Neutrophil (primary cell): ENCODE data around the gene RFX8.

Source experiments
- H3K27ac ChIP-seq: fragments of 200-600 bp; sonication (generic); 2 replicates; pipeline ENCODE4 v1.5.1; 2016; ENCODE audit warnings: mild to moderate bottlenecking, moderate library complexity
- H3K27me3 ChIP-seq: fragments of 200-600 bp; sonication (generic); 2 replicates; pipeline ENCODE4 v1.6.0; 2016; ENCODE audit warnings: mild to moderate bottlenecking
- H3K36me3 ChIP-seq: fragments of 200-600 bp; sonication (generic); 2 replicates; pipeline ENCODE4 v1.5.1; 2017
- H3K4me1 ChIP-seq, 2 experiments: fragments of 200-600 bp in 1 of 2; sonication (generic) in 1 of 2; 1 replicate in 1 of 2; 2 replicates in 1 of 2; pipeline versions ENCODE4 v1.5.1 to v1.6.1; 2013 to 2016; ENCODE audit warnings: low read depth in 1 of 2, low read length in 1 of 2, mild to moderate bottlenecking in 1 of 2, moderate library complexity in 1 of 2; ENCODE audit not compliant: control insufficient read depth in 1 of 2, insufficient read depth in 1 of 2
- H3K4me3 ChIP-seq, 2 experiments: fragments of 200-600 bp in 1 of 2; sonication (generic) in 1 of 2; 1 replicate in 1 of 2; 2 replicates in 1 of 2; pipeline ENCODE4 v1.5.1; 2013 to 2016; ENCODE audit warnings: low read depth in 1 of 2, low read length in 1 of 2, mild to moderate bottlenecking in 1 of 2, moderate library complexity in 1 of 2
- H3K9me3 ChIP-seq: fragments of 200-600 bp; sonication (generic); 2 replicates; pipeline ENCODE4 v1.5.1; 2016
- CTCF ChIP-seq: fragments of 200-600 bp; sonication (generic); IDR thresholded peaks from 2 replicates; pipeline ENCODE4 v1.5.1; 2016; ENCODE audit warnings: antibody characterized with exemption

The RFX8 gene

DNA sequence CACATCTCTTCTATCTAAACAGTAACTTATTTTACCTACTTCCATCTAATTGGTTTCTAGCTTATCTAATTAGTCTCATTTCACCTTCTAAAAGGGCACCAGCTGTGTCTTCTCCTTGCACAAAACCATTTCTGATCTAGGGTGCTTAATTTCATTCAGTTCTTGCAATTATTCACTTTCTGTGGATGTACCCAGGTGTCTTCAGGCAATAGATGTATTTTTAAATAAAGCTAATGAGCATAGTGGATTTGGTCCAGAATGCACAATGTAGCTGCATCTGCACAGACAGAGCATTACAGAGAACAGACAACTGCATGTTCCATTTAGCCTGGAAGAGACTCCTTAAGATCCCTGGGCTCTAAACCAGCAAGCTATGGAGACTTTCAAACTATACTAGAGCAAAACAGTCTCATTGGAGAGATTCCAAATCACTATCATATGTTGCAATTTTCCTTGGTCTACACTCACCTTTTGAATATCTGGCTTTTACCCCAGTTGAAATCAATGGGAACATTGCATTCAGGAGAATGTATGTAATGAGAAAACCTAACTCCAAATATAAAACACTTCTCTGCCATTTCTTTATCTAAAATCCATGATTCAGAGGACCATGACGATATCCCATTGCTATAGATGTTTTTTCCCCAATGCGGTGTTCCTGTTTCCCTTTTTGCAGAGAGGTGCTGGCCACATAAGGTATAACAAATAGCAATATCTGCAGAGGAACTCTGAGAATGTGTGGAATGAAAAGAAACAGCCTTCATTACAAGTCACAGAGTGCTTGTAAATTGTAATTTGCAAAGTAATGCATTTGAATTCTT, 3.5 kb upstream of the RFX8 start:
- Histone ChIP-seq H3K4me3 (no peak overlapping the region), H3K27ac (no peak overlapping the region)

DNA sequence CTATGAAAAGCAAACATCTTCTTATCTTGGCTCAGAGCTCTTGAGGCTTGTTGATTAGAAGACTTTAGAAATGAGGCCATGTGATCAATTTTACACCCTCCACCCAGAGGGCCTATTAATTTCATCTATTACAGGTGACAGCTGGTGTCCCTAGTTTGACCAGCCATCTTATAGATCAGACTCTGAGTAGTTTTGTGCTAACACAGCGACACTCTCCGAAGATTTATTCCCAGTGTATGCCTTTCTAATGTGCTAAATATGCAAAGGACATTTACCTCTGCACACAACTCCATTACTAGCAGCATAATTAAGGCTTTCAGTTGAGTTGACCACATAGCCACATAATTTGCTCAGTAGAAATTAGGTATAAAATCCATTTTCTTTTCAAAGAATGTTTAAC, 2.6 kb upstream of the RFX8 start:
- H3K36me3 ChIP-seq, result no peaks in the 10 kb centered on the region
- H3K4me3 ChIP-seq, result no peak overlapping the region
- H3K9me3 ChIP-seq, result no peaks in the 10 kb centered on the region
- peaks cover 19 to 20% of the 10 kb centered on the region in 2 experiments for H3K4me1 ChIP-seq
- no peak for TF ChIP-seq CTCF
- H3K27ac ChIP-seq, result no peak overlapping the region
- H3K27me3 ChIP-seq, result peaks cover 35% of the 10 kb centered on the region

More for the DNA sequence above, 3.5 kb upstream of the RFX8 start:
- H3K4me1 ChIP-seq, result peaks cover 18% of the 10 kb centered on the region in 2 experiments
- no peaks in the 10 kb centered on the region for H3K9me3 ChIP-seq
- H3K27me3 ChIP-seq, result peaks cover 28% of the 10 kb centered on the region
- TF ChIP-seq CTCF, result no peak
- no peaks in the 10 kb centered on the region for H3K36me3 ChIP-seq

- Histone ChIP-seq H3K9me3 (no peaks in the 10 kb centered on the region), H3K27ac (no peak overlapping the region), H3K27me3 (peaks cover 35% of the 10 kb centered on the region), H3K4me3 (no peak overlapping the region), H3K4me1 (peaks cover 19 to 20% of the 10 kb centered on the region in 2 experiments), H3K36me3 (no peaks in the 10 kb centered on the region)
- no peak for TF ChIP-seq CTCF
These were observed 1.8 kb upstream of the RFX8 start for GRCh38 chr2:101476605-101477208.

DNA sequence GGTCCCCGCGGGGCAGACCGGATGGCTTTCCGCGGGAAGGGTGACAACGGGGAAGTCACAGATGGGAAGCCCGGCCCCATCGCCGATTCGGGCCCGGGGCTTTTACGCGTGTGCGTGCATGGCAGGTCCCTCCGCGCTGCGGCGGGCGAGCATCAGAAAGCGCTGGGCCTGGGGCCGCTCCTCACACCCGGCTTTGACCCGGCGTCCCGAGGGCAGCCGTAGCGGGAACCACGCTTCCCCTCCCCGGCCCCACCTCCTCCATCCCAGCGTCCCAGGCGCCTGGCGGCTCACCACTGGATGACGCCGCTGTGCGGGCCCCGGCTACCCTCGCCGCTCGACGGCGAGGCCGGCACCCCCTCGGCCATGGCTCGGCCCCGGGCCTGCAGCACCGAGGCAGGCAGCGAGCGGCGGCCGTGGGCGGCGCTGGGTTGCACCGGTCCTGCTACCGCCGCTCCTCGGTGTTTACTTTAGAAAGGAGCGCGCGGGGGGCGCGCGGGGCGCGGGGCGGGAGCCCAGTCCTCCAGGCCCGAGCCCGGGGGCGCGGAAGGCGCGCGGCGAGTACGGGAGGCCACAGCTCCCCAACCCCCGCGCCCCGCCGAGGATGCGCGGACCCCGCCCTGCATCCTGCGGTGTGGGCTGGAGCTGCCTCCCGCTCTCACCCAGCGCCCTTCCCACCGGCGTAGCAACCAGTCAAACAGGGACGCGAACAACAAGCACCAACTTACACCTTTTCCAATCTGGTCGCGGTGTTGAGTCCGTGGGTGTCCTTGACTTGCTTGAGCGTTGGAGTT, 806 bp downstream of the RFX8 start:
- peaks cover 35% of the 10 kb centered on the region for H3K27me3 ChIP-seq
- H3K9me3 ChIP-seq, result no peaks in the 10 kb centered on the region
- peaks cover 19 to 20% of the 10 kb centered on the region in 2 experiments for H3K4me1 ChIP-seq
- TF ChIP-seq CTCF, result no peak
- H3K27ac ChIP-seq, result no peak overlapping the region
- peak overlapping the region; percentile 53 to 65 for H3K4me3 ChIP-seq
- H3K36me3 ChIP-seq, result no peaks in the 10 kb centered on the region

DNA sequence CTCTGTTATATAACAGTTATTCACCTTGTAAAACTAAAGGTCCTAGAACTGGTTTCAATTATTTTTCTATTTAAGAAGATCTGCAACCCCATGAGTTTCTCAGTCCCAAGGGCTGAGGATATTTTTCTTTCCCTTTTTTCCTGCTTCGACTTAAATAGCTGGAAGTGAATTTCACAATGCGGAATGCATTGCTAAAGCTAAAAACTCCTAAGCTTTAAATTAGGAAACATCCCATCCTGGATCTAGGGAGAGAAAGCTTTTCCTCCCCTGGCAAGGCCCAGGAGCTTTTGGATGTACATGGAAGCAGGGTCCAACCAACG, 1.4 kb downstream of the RFX8 start:
- Histone ChIP-seq H3K27me3 (peaks cover 35% of the 10 kb centered on the region), H3K27ac (no peak overlapping the region), H3K4me1 (peaks cover 19 to 20% of the 10 kb centered on the region in 2 experiments)

More for the DNA sequence above, 1.4 kb downstream of the RFX8 start:
- Histone ChIP-seq H3K4me3 (peak overlapping the region; percentile 53 to 65), H3K9me3 (no peaks in the 10 kb centered on the region), H3K36me3 (no peaks in the 10 kb centered on the region)
- no peak for TF ChIP-seq CTCF
